HUES48 (cell line): ENCODE results near the gene GNG12.

ENCODE experiments used
- H3K27ac ChIP-seq: one replicate; pipeline ENCODE4 v1.7.0; 2013; ENCODE audit warnings: low read depth, low read length, inconsistent platforms
- H3K27me3 ChIP-seq: 2 replicates; pipeline ENCODE4 v1.6.1; 2013; ENCODE audit warnings: mild to moderate bottlenecking, low read length; ENCODE audit not compliant: control insufficient read depth, insufficient read depth
- H3K36me3 ChIP-seq: 2 replicates; pipeline ENCODE4 v1.6.1; 2013; ENCODE audit warnings: low read length; ENCODE audit not compliant: control insufficient read depth, insufficient read depth
- H3K4me1 ChIP-seq: 2 replicates; pipeline ENCODE4 v1.6.1; 2013; ENCODE audit warnings: mild to moderate bottlenecking, low read length; ENCODE audit not compliant: control insufficient read depth, insufficient read depth
- H3K4me3 ChIP-seq: 2 replicates; pipeline ENCODE4 v1.5.1; 2013; ENCODE audit warnings: mild to moderate bottlenecking, low read depth, low read length
- H3K9ac ChIP-seq: 2 replicates; pipeline ENCODE4 v1.6.1; 2013; ENCODE audit warnings: mild to moderate bottlenecking, low read depth, low read length, moderate library complexity
- H3K9me3 ChIP-seq: 2 replicates; pipeline ENCODE4 v1.6.1; 2013; ENCODE audit warnings: low read length; ENCODE audit not compliant: control insufficient read depth, insufficient read depth

Gene GNG12

DNA sequence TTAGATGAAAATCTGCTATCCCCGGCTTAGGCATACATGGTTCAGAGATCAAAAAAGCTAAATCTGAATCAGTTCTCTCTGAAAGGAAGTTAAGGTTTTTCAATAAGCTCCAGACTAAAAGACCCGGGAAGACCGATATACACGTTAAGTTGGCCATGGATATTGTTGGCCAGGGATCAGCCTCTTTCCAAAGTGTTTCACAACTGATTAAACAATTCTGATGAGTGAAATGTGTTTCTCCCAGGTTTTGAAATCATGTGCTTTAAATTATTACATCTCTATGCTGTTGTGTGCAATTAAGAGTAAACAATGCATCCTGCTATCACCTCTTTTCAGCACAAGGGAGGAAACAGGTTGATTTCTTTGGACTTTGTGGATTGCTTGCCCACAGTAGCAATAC lies 23.7 kb upstream of the GNG12 start:
- Histone ChIP-seq H3K27ac (no peak overlapping the region), H3K9ac (no peak overlapping the region), H3K4me1 (no peaks in the 10 kb centered on the region), H3K36me3 (no peaks in the 10 kb centered on the region), H3K9me3 (no peaks in the 10 kb centered on the region), H3K4me3 (no peak overlapping the region), H3K27me3 (no peaks in the 10 kb centered on the region)

DNA sequence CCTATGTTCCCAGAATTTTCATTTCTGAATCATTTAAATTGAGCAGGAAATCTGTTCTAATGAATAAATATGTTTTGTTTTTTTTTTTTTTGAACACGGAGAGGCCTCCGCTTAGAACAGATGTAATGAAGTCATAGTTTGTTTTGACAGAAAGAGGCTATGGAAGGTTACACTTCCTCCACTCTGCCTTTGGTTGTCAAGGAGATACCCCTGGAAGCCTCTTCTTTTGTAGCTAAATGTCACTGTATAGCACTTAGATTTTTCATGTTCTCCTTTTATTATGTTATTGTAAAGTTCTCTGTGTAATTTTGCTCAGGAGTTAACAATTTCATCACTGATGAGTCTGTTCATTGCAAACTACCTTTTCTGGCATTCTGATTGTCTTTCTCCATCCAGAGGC lies 22.7 kb upstream of the GNG12 start:
- H3K9me3 ChIP-seq = no peaks in the 10 kb centered on the region

DNA sequence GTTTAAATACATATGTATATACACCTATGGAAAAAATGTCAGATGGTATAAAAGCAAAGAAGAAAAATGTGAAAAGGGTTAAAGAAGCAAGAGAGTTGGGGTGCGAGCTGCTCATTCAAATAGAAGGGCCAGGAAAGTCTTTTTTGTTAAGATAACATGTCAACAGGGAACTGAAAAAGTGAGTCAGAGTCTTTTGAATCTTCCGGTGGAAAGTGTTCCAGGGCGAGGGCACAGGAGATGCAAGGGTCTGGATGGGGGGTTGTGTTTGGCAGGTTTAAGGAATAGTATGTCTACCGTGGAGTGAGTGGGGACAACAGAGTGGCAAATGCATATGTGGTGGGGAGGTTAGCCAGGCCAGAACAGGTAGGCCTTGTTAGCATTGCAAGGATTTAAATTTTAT lies 22.2 kb upstream of the GNG12 start:
- no peak overlapping the region for H3K27ac ChIP-seq
- no peaks in the 10 kb centered on the region for H3K27me3 ChIP-seq
- H3K9ac ChIP-seq = no peak overlapping the region
- H3K4me3 ChIP-seq = no peak overlapping the region
- no peaks in the 10 kb centered on the region for H3K9me3 ChIP-seq
- no peaks in the 10 kb centered on the region for H3K36me3 ChIP-seq
- no peaks in the 10 kb centered on the region for H3K4me1 ChIP-seq

More for the DNA sequence above, 22.7 kb upstream of the GNG12 start:
- Histone ChIP-seq H3K4me1 (no peaks in the 10 kb centered on the region), H3K4me3 (no peak overlapping the region), H3K27me3 (no peaks in the 10 kb centered on the region), H3K36me3 (no peaks in the 10 kb centered on the region), H3K27ac (no peak overlapping the region), H3K9ac (no peak overlapping the region)

DNA sequence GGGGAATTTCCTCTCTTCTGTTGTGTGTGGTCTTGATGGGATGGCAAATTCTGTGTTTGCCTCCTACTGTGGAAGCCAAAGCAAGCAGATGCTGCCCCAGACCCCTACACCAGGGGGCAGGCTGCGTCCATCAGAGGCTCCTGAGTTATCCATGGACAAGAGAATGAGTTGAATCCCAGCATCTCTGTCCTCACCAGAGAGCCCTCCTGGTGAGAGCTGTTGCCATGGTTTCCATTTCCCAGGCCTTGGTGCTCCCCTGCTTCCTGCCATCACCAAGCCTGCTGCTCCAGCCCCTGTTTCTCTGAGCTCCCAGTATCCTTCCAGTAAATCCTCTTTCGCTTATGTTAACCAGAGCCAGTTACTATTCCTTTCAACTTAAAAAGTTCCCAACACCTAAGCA lies 20.4 kb upstream of the GNG12 start:
- no peaks in the 10 kb centered on the region for H3K36me3 ChIP-seq
- H3K27ac ChIP-seq = no peak overlapping the region
- H3K9me3 ChIP-seq = no peaks in the 10 kb centered on the region
- H3K27me3 ChIP-seq = no peaks in the 10 kb centered on the region
- H3K9ac ChIP-seq = no peak overlapping the region
- no peak overlapping the region for H3K4me3 ChIP-seq
- no peaks in the 10 kb centered on the region for H3K4me1 ChIP-seq

DNA sequence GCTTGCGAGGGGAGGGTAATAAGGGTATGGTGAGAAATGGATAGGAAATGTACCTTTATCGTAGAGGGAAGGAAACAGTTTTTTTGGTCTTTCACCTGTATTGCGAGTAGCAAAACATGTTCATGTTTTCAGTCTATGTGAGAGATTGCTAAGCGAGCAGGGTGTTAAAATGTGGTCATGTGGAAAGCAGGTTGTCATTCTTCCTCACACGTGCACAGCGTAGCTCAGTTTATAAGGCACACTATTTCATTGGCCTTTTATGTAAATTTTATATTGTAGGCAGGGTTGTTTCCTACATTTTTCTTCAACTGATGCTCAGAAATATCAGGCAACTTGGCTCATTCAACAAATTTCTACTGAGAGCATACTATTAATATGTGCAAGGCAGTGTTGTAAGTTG lies 18.5 kb upstream of the GNG12 start:
- no peaks in the 10 kb centered on the region for H3K4me1 ChIP-seq
- H3K27me3 ChIP-seq = no peaks in the 10 kb centered on the region
- no peak overlapping the region for H3K9ac ChIP-seq
- H3K36me3 ChIP-seq = no peaks in the 10 kb centered on the region
- no peaks in the 10 kb centered on the region for H3K9me3 ChIP-seq
- no peak overlapping the region for H3K4me3 ChIP-seq
- no peak overlapping the region for H3K27ac ChIP-seq

DNA sequence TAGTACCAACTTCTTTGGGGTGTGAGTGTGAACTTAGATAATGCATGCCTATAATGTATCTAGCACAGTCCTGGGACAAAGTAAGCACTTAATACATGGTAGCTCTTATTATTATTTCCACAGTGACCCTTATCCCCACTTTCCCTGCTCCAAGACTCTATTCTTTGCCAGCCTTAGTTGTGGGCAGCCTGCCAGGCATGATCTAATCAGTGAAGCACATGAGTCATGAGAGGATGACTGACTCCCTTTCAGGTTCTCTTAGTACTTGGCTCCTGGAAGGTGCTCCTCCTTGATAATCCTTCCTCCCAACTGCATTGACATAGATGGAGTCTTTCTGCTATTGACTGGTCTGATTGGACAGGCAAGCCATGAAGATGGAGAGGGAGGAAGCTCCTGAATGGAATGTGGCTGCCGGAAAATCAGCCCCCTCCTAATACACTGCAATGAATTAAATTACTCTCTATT lies 17.4 kb upstream of the GNG12 start:
- no peaks in the 10 kb centered on the region for H3K27me3 ChIP-seq

DNA sequence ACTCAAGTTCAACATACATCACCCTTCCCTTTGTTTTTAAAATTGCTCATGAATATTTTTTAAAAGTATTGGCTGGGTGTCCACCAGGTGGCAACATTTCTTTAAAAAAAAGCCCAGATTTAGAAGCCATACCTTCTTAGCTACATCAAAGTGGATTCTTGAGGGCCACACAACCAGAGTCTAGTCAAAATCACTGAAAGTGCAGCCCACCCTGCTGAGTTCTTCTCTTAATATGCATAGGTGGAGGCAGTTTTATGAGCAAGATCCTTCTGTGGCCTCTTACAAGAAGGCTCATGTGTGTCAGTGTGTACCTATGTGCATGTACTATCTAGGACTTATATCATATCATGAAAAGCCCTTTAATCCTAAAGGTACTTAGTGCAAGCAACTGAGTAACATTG lies 16.9 kb upstream of the GNG12 start:
- Histone ChIP-seq H3K27ac (no peak overlapping the region), H3K9me3 (no peaks in the 10 kb centered on the region), H3K4me3 (no peak overlapping the region), H3K4me1 (0 out of 2 replicates have a peak, but pooled peaks cover 1% of the 10 kb centered on the region), H3K27me3 (no peaks in the 10 kb centered on the region), H3K36me3 (no peaks in the 10 kb centered on the region), H3K9ac (no peak overlapping the region)

More for the DNA sequence above, 17.4 kb upstream of the GNG12 start:
- H3K9ac ChIP-seq = no peak overlapping the region
- H3K4me1 ChIP-seq = no peaks in the 10 kb centered on the region
- H3K4me3 ChIP-seq = no peak overlapping the region
- no peaks in the 10 kb centered on the region for H3K9me3 ChIP-seq
- no peaks in the 10 kb centered on the region for H3K36me3 ChIP-seq
- no peak overlapping the region for H3K27ac ChIP-seq

DNA sequence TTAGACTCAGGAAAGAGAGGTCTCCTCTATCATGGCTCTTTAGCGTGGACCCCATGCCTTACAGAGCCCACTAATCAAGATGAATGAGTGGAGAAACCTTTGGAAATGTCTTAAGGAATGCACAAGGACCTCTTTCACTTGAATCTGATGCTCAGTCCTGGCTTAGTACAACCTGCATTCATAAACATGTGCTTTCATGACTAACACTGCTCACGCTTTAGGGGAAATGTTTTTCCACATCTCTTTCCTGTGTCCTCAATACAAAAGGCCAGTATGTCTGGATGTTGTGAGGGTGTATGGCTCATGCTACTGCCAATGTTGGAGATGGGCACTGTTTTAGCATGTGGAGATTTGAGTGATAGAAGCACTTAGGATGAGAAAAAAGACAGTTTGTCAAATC lies 14.2 kb upstream of the GNG12 start:
- Histone ChIP-seq H3K27me3 (no peaks in the 10 kb centered on the region), H3K4me3 (no peak overlapping the region), H3K27ac (no peak overlapping the region), H3K4me1 (peaks cover 15% of the 10 kb centered on the region), H3K9me3 (no peaks in the 10 kb centered on the region), H3K36me3 (no peaks in the 10 kb centered on the region), H3K9ac (no peak overlapping the region)

DNA sequence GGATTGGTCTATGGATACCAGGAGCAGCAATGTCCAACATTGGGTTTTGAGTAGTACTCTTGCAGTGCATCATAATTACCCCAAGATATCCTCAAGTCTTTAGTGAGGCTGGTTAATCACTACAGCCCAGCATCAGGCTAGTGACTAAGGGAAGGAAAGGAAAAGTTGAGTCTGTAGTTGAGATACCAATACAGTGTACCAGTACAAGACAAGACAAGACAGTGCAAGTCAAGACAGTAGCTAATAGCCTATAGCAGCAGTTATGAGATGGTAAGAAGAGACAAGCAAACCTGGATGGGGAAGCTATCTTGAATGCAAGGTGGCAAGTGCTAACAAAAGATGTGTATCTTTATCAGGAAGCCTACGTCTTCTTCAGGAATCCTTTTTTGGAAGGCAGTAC lies 13.3 kb upstream of the GNG12 start:
- peaks cover 20% of the 10 kb centered on the region for H3K4me1 ChIP-seq
- no peaks in the 10 kb centered on the region for H3K9me3 ChIP-seq
- no peak overlapping the region for H3K9ac ChIP-seq
- no peak overlapping the region for H3K27ac ChIP-seq
- H3K27me3 ChIP-seq = no peaks in the 10 kb centered on the region
- no peak overlapping the region for H3K4me3 ChIP-seq
- H3K36me3 ChIP-seq = no peaks in the 10 kb centered on the region

DNA sequence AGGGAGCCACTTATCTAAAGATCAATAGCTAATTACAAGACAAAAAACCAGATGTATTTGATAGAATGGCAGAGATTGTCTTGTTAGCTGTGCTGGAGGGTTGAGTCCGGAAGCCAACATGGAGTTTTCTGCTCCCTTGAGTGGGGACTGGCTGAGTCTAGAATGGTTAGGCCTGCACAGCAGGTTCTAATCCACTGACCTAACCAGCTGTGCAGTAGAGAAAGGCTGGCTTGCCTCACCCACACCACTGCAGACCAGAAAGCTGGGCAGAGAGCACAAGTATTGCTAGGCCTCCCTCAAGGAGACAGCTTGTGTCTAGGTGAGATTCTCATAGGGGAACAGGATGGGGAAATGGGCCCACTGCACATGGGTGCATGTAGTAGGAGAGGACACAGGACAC lies 11.7 kb upstream of the GNG12 start:
- H3K27ac ChIP-seq = no peak overlapping the region
- no peaks in the 10 kb centered on the region for H3K27me3 ChIP-seq
- H3K9me3 ChIP-seq = no peaks in the 10 kb centered on the region
- H3K9ac ChIP-seq = no peak overlapping the region
- H3K4me3 ChIP-seq = no peak overlapping the region
- H3K36me3 ChIP-seq = no peaks in the 10 kb centered on the region
- H3K4me1 ChIP-seq = peaks cover 35% of the 10 kb centered on the region

DNA sequence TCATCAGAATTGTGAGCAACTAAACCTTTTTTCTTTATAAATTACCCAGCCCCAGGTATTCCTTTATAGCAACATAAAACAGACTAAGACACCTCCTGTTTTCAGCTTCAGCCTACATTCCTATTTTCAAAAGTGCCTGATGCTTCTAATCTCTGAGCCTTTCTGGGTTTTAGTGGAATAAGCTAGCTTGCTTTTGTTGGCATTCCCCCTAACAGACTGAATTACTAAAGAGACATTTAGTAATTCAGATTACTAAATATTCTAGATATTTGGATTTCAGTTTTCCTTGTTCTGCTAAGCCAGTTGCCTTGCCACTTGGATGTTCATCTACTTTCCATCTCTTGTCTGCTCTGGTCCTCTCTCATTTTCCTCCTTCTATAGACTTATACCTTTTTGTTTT lies 10.5 kb upstream of the GNG12 start:
- Histone ChIP-seq H3K36me3 (no peaks in the 10 kb centered on the region), H3K27me3 (no peaks in the 10 kb centered on the region), H3K4me3 (no peak overlapping the region), H3K4me1 (peaks cover 47% of the 10 kb centered on the region), H3K9ac (no peak overlapping the region), H3K9me3 (no peaks in the 10 kb centered on the region), H3K27ac (no peak overlapping the region)

DNA sequence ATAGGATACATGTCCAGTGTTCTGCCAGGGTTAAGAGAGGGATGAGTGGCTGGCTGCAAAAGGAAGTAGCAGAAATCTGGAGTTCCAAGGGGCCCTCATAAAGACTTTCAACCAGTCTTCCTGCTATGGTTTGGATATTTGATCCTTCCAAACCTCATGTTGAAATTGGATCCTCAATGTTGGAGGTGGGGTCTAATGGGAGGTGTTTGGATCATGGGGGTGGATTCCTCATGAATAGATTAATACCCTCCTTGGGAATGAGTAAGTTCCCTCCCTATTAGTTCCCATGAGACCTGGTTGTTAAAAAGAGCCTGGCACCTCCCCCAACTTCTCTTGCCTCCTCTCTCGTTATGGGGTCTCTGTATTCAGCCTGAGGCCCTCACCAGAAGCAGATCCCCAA lies 10.1 kb upstream of the GNG12 start:
- Histone ChIP-seq H3K27ac (no peak overlapping the region), H3K36me3 (no peaks in the 10 kb centered on the region)

More for the DNA sequence above, 10.1 kb upstream of the GNG12 start:
- Histone ChIP-seq H3K4me1 (peaks cover 52% of the 10 kb centered on the region), H3K27me3 (no peaks in the 10 kb centered on the region), H3K9ac (no peak overlapping the region), H3K9me3 (no peaks in the 10 kb centered on the region), H3K4me3 (no peak overlapping the region)
